Panc1 (cell line): ENCODE results near the gene RARRES2. TPM values are rescaled to one million over a fixed set of nuclear protein-coding genes. Genes with fewer than 3 reads are reported as not detected.

ENCODE experiments used
- ATAC-seq: fragments of 200-7000 bp; cut with Tn5 transposase; 2 replicates; pipeline ENCODE4 v1.9.1; 2020; ENCODE audit warnings: mild to moderate bottlenecking, moderate library complexity
- BruUV-seq: library from RNA; stranded (reverse); fragments of 400-500 nt; replicated peaks from 2 replicates; lab custom pipeline; 2021; lab: Mats Ljungman, UMichigan
- CTCF ChIA-PET: fragments of 300-600 bp; sonication (Branson Sonifier 250); formaldehyde crosslinking; loops from one replicate; lab custom pipeline; 2022; ENCODE audit warnings: antibody characterized with exemption; lab: Charles Lee
- POLR2A ChIA-PET: fragments of 300-600 bp; sonication (Branson Sonifier 250); formaldehyde crosslinking; loops from one replicate; lab custom pipeline; 2022; ENCODE audit warnings: antibody characterized with exemption; lab: Charles Lee
- DNase-seq: peaks from one replicate; pipeline ENCODE4 v3.0.0-alpha.2; 2010; ENCODE audit warnings: low read depth, low spot score
- H3K27ac ChIP-seq: 2 replicates; pipeline ENCODE4 v1.5.1; 2011; ENCODE audit warnings: mild to moderate bottlenecking, low read length, inconsistent platforms
- H3K27me3 ChIP-seq: fragments of 200-500 bp; sonication (Bioruptor generic); 2 replicates; pipeline ENCODE4 v1.6.0; 2014; ENCODE audit warnings: low read length, inconsistent platforms; ENCODE audit not compliant: control insufficient read depth, insufficient read depth
- H3K36me3 ChIP-seq: fragments of 200-500 bp; sonication (Bioruptor generic); 2 replicates; pipeline ENCODE4 v1.5.1; 2014; ENCODE audit warnings: inconsistent platforms, mild to moderate bottlenecking, low read length, moderate library complexity; ENCODE audit not compliant: control insufficient read depth, insufficient read depth
- H3K4me1 ChIP-seq: 2 replicates; pipeline ENCODE4 v1.5.1; 2011; ENCODE audit warnings: inconsistent platforms, mild to moderate bottlenecking, low read length, moderate library complexity; ENCODE audit not compliant: control insufficient read depth, insufficient read depth
- H3K4me3 ChIP-seq, 2 experiments: 2 replicates each; pipeline ENCODE4 v1.5.1; 2011 to 2012; ENCODE audit warnings: low read depth in 2 of 2, low read length in 2 of 2, mild to moderate bottlenecking in 2 of 2, inconsistent platforms in 1 of 2, moderate library complexity in 1 of 2
- H3K9me3 ChIP-seq: fragments of 200-500 bp; sonication (Bioruptor generic); 2 replicates; pipeline ENCODE4 v1.5.1; 2014; ENCODE audit warnings: low read depth, mild to moderate bottlenecking, inconsistent platforms, low read length, moderate library complexity; ENCODE audit not compliant: control insufficient read depth, insufficient read depth
- POLR2AphosphoS5 ChIP-seq: IDR thresholded peaks from 2 replicates; pipeline ENCODE4 v1.6.1; 2012; ENCODE audit warnings: mild to moderate bottlenecking, low read depth, low read length, moderate library complexity
- REST ChIP-seq, 2 experiments: IDR thresholded peaks; 2 replicates each; pipeline ENCODE4 v1.6.1; 2011 to 2012; ENCODE audit warnings: low read depth in 2 of 2, control low read depth in 1 of 2, low read length in 1 of 2, mild to moderate bottlenecking in 1 of 2, moderate library complexity in 1 of 2; ENCODE audit not compliant: insufficient read depth in 1 of 2
- SIN3A ChIP-seq: IDR thresholded peaks from 2 replicates; pipeline ENCODE4 v1.6.1; 2012; ENCODE audit warnings: low read depth, mild to moderate bottlenecking, low read length, moderate library complexity, borderline replicate concordance; ENCODE audit not compliant: insufficient read depth
- TCF7L2 ChIP-seq: IDR thresholded peaks from 2 replicates; pipeline ENCODE4 v1.6.1; 2011; ENCODE audit warnings: mild to moderate bottlenecking, low read depth, low read length, inconsistent platforms
- in situ Hi-C: cut with HindIII; loops from 2 replicates; pipeline ENCODE4 v1.10.0; 2016; ENCODE audit warnings: low sequenced_read_pairs, low pct_unique_long_range_greater_than_20kb
- intact Hi-C: fragments of 100-400 bp; cut with micrococcal nuclease; formaldehyde crosslinking; loops from one replicate; pipeline ENCODE4 v1.10.0; 2022; ENCODE audit not compliant: unreplicated experiment
- total RNA-seq: library from RNA; stranded (reverse); gene quantifications from one replicate; pipeline ENCODE4 v1.2.1, GENCODE V29; 2021; ENCODE audit not compliant: unreplicated experiment
- TF ChIP-seq, protein P1 (sequence below): fragments of 450-650 bp; IDR thresholded peaks from 2 replicates; pipeline ENCODE4 v1.5.1; 2017; ENCODE audit warnings: mild to moderate bottlenecking

Gene RARRES2
- total RNA-seq, 1 experiment from 2014 or later = 1.1 TPM

DNA sequence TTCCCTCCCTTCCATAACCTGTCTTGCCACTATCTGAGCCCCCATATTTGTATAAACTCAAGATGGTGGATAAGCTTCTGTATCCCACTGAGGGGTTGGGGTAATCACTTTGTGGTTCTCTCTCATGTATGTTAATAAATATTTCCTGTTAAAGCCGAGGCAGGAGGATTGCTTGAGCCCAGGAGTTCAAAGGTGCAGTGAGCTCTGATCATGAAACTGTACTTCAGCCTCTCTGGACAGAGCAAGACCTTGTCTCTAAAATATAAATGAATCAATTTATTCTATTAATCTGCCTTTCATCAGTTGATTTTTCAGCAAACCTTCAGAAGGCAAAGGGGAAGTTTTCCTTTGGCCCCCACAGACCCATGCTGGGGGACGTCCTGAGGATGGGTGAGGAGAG, 1.8 kb upstream of the RARRES2 start:
- Histone ChIP-seq H3K27ac (no peak overlapping the region), H3K4me3 (no peak overlapping the region), H3K4me1 (peaks cover 3% of the 10 kb centered on the region; the same call in 1 of the 2 replicates), H3K27me3 (no peaks in the 10 kb centered on the region), H3K9me3 (peaks cover 11% of the 10 kb centered on the region; the same call in 1 of the 2 replicates), H3K36me3 (no peaks in the 10 kb centered on the region)
- ChIA-PET POLR2A (no interaction called here), CTCF (no interaction called here)
- intact Hi-C loops = no loop called here
- DNase-seq = no peak
- BruUV-seq = no TSS peak
- in situ Hi-C loops = no loop called here
- no peak for ATAC-seq
- TF ChIP-seq SIN3A (no peak), POLR2AphosphoS5 (no peak), TCF7L2 (no peak), REST (IDR thresholded peaks at IDR 0.05; ENCODE audit: insufficient read depth in 1 of 2, low read depth in 2 of 2, low read length in 1 of 2) (no peak)
- TF ChIP-seq, protein P1, sequence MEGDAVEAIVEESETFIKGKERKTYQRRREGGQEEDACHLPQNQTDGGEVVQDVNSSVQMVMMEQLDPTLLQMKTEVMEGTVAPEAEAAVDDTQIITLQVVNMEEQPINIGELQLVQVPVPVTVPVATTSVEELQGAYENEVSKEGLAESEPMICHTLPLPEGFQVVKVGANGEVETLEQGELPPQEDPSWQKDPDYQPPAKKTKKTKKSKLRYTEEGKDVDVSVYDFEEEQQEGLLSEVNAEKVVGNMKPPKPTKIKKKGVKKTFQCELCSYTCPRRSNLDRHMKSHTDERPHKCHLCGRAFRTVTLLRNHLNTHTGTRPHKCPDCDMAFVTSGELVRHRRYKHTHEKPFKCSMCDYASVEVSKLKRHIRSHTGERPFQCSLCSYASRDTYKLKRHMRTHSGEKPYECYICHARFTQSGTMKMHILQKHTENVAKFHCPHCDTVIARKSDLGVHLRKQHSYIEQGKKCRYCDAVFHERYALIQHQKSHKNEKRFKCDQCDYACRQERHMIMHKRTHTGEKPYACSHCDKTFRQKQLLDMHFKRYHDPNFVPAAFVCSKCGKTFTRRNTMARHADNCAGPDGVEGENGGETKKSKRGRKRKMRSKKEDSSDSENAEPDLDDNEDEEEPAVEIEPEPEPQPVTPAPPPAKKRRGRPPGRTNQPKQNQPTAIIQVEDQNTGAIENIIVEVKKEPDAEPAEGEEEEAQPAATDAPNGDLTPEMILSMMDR = no peak

GRCh38 chr7:150342121-150342408, 636 bp upstream of the RARRES2 start:
- POLR2A ChIA-PET = no interaction called here
- no TSS peak for BruUV-seq
- ATAC-seq = no peak
- Histone ChIP-seq H3K27ac (no peak overlapping the region), H3K27me3 (no peaks in the 10 kb centered on the region), H3K9me3 (peaks cover 11% of the 10 kb centered on the region; the same call in 1 of the 2 replicates), H3K36me3 (no peaks in the 10 kb centered on the region), H3K4me1 (peaks cover 3% of the 10 kb centered on the region; the same call in 1 of the 2 replicates), H3K4me3 (no peak overlapping the region)
- intact Hi-C loops (no loop called here), in situ Hi-C loops (no loop called here)
- CTCF ChIA-PET = no interaction called here
- no peak for DNase-seq
- TF ChIP-seq POLR2AphosphoS5 = no peak
- TF ChIP-seq SIN3A = no peak
- TF ChIP-seq TCF7L2 = no peak
- TF ChIP-seq, protein P1 = no peak
- TF ChIP-seq REST (IDR thresholded peaks at IDR 0.05; ENCODE audit: insufficient read depth in 1 of 2, low read depth in 2 of 2, low read length in 1 of 2) = no peak
